Panc1 (cell line): ENCODE measurements around the gene SOX21.

Source experiments
- POLR2AphosphoS5 ChIP-seq: IDR thresholded peaks from 2 replicates; pipeline ENCODE4 v1.6.1; 2012; ENCODE audit warnings: mild to moderate bottlenecking, low read depth, low read length, moderate library complexity
- SIN3A ChIP-seq: IDR thresholded peaks from 2 replicates; pipeline ENCODE4 v1.6.1; 2012; ENCODE audit warnings: low read depth, mild to moderate bottlenecking, low read length, moderate library complexity, borderline replicate concordance; ENCODE audit not compliant: insufficient read depth
- TCF7L2 ChIP-seq: IDR thresholded peaks from 2 replicates; pipeline ENCODE4 v1.6.1; 2011; ENCODE audit warnings: mild to moderate bottlenecking, low read depth, low read length, inconsistent platforms
- TF ChIP-seq, protein P1 (sequence below): fragments of 450-650 bp; IDR thresholded peaks from 2 replicates; pipeline ENCODE4 v1.5.1; 2017; ENCODE audit warnings: mild to moderate bottlenecking
- TF ChIP-seq, protein P2 (sequence below), 2 experiments: IDR thresholded peaks; 2 replicates each; pipeline ENCODE4 v1.6.1; 2011 to 2012; ENCODE audit warnings: low read depth in 2 of 2, control low read depth in 1 of 2, low read length in 1 of 2, mild to moderate bottlenecking in 1 of 2, moderate library complexity in 1 of 2; ENCODE audit not compliant: insufficient read depth in 1 of 2

DNA sequence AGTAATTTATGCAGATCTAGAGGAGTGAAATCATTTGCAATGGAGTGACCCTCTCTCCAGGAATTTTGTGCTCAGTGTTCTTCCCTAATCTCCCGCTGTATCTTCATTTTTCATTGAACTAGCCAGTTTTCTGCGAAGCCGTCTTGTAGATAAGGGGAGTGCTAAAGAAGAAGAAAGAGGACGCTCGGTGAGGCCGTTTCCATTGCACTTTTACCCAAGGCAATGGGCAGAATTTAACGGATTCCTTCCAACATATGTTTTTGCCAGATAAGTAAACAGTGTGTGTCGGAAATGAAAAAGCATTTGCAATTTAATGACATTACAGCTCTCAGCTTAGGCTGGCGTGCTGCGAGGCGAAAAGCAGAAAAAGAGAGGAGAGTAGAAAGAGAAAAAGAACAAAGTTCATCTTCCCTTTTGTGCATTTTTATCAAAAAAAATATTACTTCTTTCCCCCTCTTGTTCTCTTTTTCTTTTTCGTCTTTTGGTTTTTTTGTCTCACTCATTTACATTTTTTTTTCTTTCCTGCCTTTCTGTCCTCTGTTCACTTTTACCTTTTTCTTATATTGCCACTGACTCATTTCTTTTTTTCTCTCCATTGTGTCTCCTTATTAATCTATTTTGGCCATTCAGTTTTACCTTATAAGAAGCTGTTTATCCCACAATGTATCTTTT is 49.9 kb downstream of the SOX21 start:
- TF ChIP-seq, protein P1, sequence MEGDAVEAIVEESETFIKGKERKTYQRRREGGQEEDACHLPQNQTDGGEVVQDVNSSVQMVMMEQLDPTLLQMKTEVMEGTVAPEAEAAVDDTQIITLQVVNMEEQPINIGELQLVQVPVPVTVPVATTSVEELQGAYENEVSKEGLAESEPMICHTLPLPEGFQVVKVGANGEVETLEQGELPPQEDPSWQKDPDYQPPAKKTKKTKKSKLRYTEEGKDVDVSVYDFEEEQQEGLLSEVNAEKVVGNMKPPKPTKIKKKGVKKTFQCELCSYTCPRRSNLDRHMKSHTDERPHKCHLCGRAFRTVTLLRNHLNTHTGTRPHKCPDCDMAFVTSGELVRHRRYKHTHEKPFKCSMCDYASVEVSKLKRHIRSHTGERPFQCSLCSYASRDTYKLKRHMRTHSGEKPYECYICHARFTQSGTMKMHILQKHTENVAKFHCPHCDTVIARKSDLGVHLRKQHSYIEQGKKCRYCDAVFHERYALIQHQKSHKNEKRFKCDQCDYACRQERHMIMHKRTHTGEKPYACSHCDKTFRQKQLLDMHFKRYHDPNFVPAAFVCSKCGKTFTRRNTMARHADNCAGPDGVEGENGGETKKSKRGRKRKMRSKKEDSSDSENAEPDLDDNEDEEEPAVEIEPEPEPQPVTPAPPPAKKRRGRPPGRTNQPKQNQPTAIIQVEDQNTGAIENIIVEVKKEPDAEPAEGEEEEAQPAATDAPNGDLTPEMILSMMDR: no peak
- TF ChIP-seq, protein P2, sequence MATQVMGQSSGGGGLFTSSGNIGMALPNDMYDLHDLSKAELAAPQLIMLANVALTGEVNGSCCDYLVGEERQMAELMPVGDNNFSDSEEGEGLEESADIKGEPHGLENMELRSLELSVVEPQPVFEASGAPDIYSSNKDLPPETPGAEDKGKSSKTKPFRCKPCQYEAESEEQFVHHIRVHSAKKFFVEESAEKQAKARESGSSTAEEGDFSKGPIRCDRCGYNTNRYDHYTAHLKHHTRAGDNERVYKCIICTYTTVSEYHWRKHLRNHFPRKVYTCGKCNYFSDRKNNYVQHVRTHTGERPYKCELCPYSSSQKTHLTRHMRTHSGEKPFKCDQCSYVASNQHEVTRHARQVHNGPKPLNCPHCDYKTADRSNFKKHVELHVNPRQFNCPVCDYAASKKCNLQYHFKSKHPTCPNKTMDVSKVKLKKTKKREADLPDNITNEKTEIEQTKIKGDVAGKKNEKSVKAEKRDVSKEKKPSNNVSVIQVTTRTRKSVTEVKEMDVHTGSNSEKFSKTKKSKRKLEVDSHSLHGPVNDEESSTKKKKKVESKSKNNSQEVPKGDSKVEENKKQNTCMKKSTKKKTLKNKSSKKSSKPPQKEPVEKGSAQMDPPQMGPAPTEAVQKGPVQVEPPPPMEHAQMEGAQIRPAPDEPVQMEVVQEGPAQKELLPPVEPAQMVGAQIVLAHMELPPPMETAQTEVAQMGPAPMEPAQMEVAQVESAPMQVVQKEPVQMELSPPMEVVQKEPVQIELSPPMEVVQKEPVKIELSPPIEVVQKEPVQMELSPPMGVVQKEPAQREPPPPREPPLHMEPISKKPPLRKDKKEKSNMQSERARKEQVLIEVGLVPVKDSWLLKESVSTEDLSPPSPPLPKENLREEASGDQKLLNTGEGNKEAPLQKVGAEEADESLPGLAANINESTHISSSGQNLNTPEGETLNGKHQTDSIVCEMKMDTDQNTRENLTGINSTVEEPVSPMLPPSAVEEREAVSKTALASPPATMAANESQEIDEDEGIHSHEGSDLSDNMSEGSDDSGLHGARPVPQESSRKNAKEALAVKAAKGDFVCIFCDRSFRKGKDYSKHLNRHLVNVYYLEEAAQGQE (IDR thresholded peaks at IDR 0.05; ENCODE audit: insufficient read depth in 1 of 2, low read depth in 2 of 2, low read length in 1 of 2): no peak
- TF ChIP-seq POLR2AphosphoS5 (no peak), TCF7L2 (no peak), SIN3A (no peak)
